H1 (cell line): ENCODE data around the gene VSNL1. TPM values are rescaled to one million over a fixed set of nuclear protein-coding genes. Genes with fewer than 3 reads are reported as not detected.

Source experiments
- CTCF ChIA-PET: fragments of 300-600 bp; sonication (Branson Sonifier 250); formaldehyde crosslinking; loops from one replicate; lab custom pipeline; 2021; ENCODE audit not compliant: partially characterized antibody; lab: Charles Lee
- POLR2A ChIA-PET: fragments of 300-600 bp; sonication (Branson Sonifier 250); formaldehyde crosslinking; loops from one replicate; lab custom pipeline; 2021; ENCODE audit warnings: inconsistent platforms; ENCODE audit not compliant: partially characterized antibody; lab: Charles Lee
- DNase-seq, 2 experiments: peaks; one replicate each; pipeline versions ENCODE4 v3.0.0 to v3.0.0-alpha.2; 2010 to 2022; ENCODE audit warnings: low spot score in 2 of 2, low read depth in 1 of 2, mixed read lengths in 1 of 2
- FAIRE-seq: peaks from 2 replicates; lab custom pipeline; 2011; peaks lifted over from hg19 to GRCh38; lab: Jason Lieb, UNC
- H2AFZ ChIP-seq: 2 replicates; pipeline ENCODE4 v1.8.1; 2012; ENCODE audit warnings: low read length, inconsistent platforms
- H2AK5ac ChIP-seq: 2 replicates; pipeline ENCODE4 v1.6.1; 2013; ENCODE audit warnings: low read depth, low read length
- H2BK120ac ChIP-seq: replicated peaks from 2 replicates; pipeline ENCODE3; 2013; ENCODE audit warnings: low read depth, low read length, inconsistent platforms
- H2BK12ac ChIP-seq: 2 replicates; pipeline ENCODE4 v1.6.1; 2013; ENCODE audit warnings: low read depth, low read length
- H2BK15ac ChIP-seq: 2 replicates; pipeline ENCODE4 v1.6.1; 2013; ENCODE audit warnings: low read length
- H2BK20ac ChIP-seq: 2 replicates; pipeline ENCODE4 v1.6.1; 2013; ENCODE audit warnings: low read length
- H2BK5ac ChIP-seq: 2 replicates; pipeline ENCODE4 v1.6.1; 2013; ENCODE audit warnings: low read depth, low read length
- H3K14ac ChIP-seq: 2 replicates; pipeline ENCODE4 v1.6.1; 2013; ENCODE audit warnings: inconsistent platforms; ENCODE audit not compliant: insufficient read length
- H3K18ac ChIP-seq: 2 replicates; pipeline ENCODE4 v1.6.1; 2013; ENCODE audit warnings: low read length; ENCODE audit errors: extremely low read depth
- H3K23ac ChIP-seq: 2 replicates; pipeline ENCODE4 v1.6.1; 2013; ENCODE audit warnings: inconsistent platforms; ENCODE audit not compliant: insufficient read length
- H3K23me2 ChIP-seq: 2 replicates; pipeline ENCODE4 v1.6.1; 2013; ENCODE audit warnings: low read depth, low read length
- H3K27ac ChIP-seq: 2 replicates; pipeline ENCODE4 v1.6.1; 2011; ENCODE audit warnings: low read depth, low read length, inconsistent platforms
- H3K27me3 ChIP-seq, 4 experiments: replicated peaks in 1 of 4; 1 replicate in 1 of 4; 2 replicates in 3 of 4; pipeline versions ENCODE4 v1.6.1 to v1.8.1; 2011 to 2013; ENCODE audit warnings: low read length in 3 of 4, mild to moderate bottlenecking in 3 of 4, inconsistent platforms in 2 of 4, mixed read lengths in 2 of 4, moderate library complexity in 1 of 4; ENCODE audit not compliant: control insufficient read depth in 3 of 4, insufficient read depth in 3 of 4; ENCODE audit errors: extremely low read depth in 1 of 4
- H3K36me3 ChIP-seq, 4 experiments: 2 replicates each; pipeline versions ENCODE4 v1.6.1 to v1.8.1; 2011 to 2013; ENCODE audit warnings: mild to moderate bottlenecking in 4 of 4, low read length in 3 of 4, moderate library complexity in 2 of 4, control low read depth in 1 of 4, inconsistent platforms in 1 of 4; ENCODE audit not compliant: insufficient read depth in 4 of 4, control insufficient read depth in 2 of 4
- H3K4ac ChIP-seq: replicated peaks from 2 replicates; pipeline ENCODE3; 2013; ENCODE audit warnings: low read length, low read depth, mixed read lengths, inconsistent platforms; ENCODE audit not compliant: insufficient read length
- H3K4me1 ChIP-seq, 4 experiments: replicated peaks in 1 of 4; 1 replicate in 1 of 4; 2 replicates in 3 of 4; pipeline versions ENCODE4 v1.6.1 to v1.8.1; 2011 to 2013; ENCODE audit warnings: low read length in 3 of 4, inconsistent platforms in 2 of 4, mixed read lengths in 1 of 4; ENCODE audit not compliant: insufficient read depth in 4 of 4, control insufficient read depth in 3 of 4
- H3K4me2 ChIP-seq, 2 experiments: 2 replicates each; pipeline versions ENCODE4 v1.6.1 to v1.8.1; 2011 to 2013; ENCODE audit warnings: low read depth in 2 of 2, low read length in 2 of 2, control low read depth in 1 of 2, inconsistent platforms in 1 of 2, mild to moderate bottlenecking in 1 of 2; ENCODE audit not compliant: insufficient read depth in 1 of 2
- H3K4me3 ChIP-seq, 4 experiments: fragments of 200-600, 300-600 bp in 1 of 4; sonication (generic), shearing (Covaris generic), sonication (Bioruptor Twin) in 1 of 4; 2 replicates each; pipeline versions ENCODE4 v1.5.1 to v1.8.1; 2011 to 2016; ENCODE audit warnings: low read length in 4 of 4, low read depth in 3 of 4, control low read depth in 2 of 4, inconsistent platforms in 2 of 4, mild to moderate bottlenecking in 2 of 4, mixed read lengths in 1 of 4, moderate library complexity in 1 of 4; ENCODE audit not compliant: insufficient read depth in 2 of 4; ENCODE audit errors: extremely low read depth in 1 of 4
- H3K56ac ChIP-seq: replicated peaks from 2 replicates; pipeline ENCODE3; 2013; ENCODE audit warnings: low read depth, mild to moderate bottlenecking, mixed read lengths, low read length, inconsistent platforms; ENCODE audit not compliant: insufficient read length
- H3K79me1 ChIP-seq: 2 replicates; pipeline ENCODE4 v1.6.1; 2013; ENCODE audit warnings: low read depth, low read length, control low read depth
- H3K79me2 ChIP-seq, 2 experiments: 2 replicates each; pipeline versions ENCODE4 v1.6.1 to v1.8.1; 2012 to 2013; ENCODE audit warnings: low read length in 2 of 2, mild to moderate bottlenecking in 2 of 2, inconsistent platforms in 1 of 2; ENCODE audit not compliant: insufficient read depth in 2 of 2, control insufficient read depth in 1 of 2
- H3K9ac ChIP-seq, 4 experiments: replicated peaks in 1 of 4; 1 replicate in 1 of 4; 2 replicates in 3 of 4; pipeline versions ENCODE4 v1.6.1 to v1.8.1; 2011 to 2013; ENCODE audit warnings: low read depth in 3 of 4, low read length in 3 of 4, control low read depth in 2 of 4, mild to moderate bottlenecking in 2 of 4, moderate library complexity in 2 of 4, inconsistent platforms in 1 of 4; ENCODE audit errors: extremely low read depth in 1 of 4
- H3K9me3 ChIP-seq, 2 experiments: 2 replicates each; pipeline versions ENCODE4 v1.6.1 to v1.8.1; 2012 to 2013; ENCODE audit warnings: mild to moderate bottlenecking in 2 of 2, moderate library complexity in 2 of 2, control low read depth in 1 of 2, inconsistent platforms in 1 of 2, low read depth in 1 of 2, low read length in 1 of 2, mixed read lengths in 1 of 2; ENCODE audit not compliant: insufficient read depth in 2 of 2
- H4K20me1 ChIP-seq, 2 experiments: replicated peaks in 1 of 2; 2 replicates each; pipeline versions ENCODE3 to v1.8.1; 2011 to 2013; ENCODE audit warnings: inconsistent platforms in 2 of 2, low read length in 2 of 2, mild to moderate bottlenecking in 1 of 2; ENCODE audit not compliant: insufficient read depth in 2 of 2, control insufficient read depth in 1 of 2
- H4K5ac ChIP-seq: 2 replicates; pipeline ENCODE4 v1.6.1; 2013; ENCODE audit warnings: low read length, low read depth, mixed read lengths, inconsistent platforms; ENCODE audit not compliant: insufficient read length
- H4K8ac ChIP-seq: 2 replicates; pipeline ENCODE4 v1.8.0; 2013; ENCODE audit warnings: mild to moderate bottlenecking, moderate library complexity, low read length, inconsistent platforms; ENCODE audit not compliant: insufficient read depth; ENCODE audit errors: extremely low read depth
- H4K91ac ChIP-seq: replicated peaks from 2 replicates; pipeline ENCODE3; 2013; ENCODE audit warnings: low read length, mixed read lengths, inconsistent platforms; ENCODE audit not compliant: insufficient read length
- BACH1 ChIP-seq: IDR thresholded peaks from 2 replicates; pipeline ENCODE4 v1.6.1; 2012; ENCODE audit warnings: low read length, improper control_type of control experiment
- CHD1 ChIP-seq: IDR thresholded peaks from 2 replicates; pipeline ENCODE4 v1.6.1; 2012; ENCODE audit warnings: low read depth, low read length, improper control_type of control experiment
- CREB1 ChIP-seq: IDR thresholded peaks from 2 replicates; pipeline ENCODE4 v1.6.1; 2012; ENCODE audit warnings: inconsistent platforms
- E2F6 ChIP-seq: IDR thresholded peaks from 2 replicates; pipeline ENCODE4 v1.6.1; 2012; ENCODE audit warnings: inconsistent platforms
- EGR1 ChIP-seq: IDR thresholded peaks from 2 replicates; pipeline ENCODE4 v1.6.1; 2011; ENCODE audit warnings: low read depth, low read length, borderline replicate concordance
- EP300 ChIP-seq, 2 experiments: IDR thresholded peaks; 1 replicate in 1 of 2; 2 replicates in 1 of 2; pipeline ENCODE4 v1.6.1; 2011 to 2012; ENCODE audit warnings: low read depth in 2 of 2, low read length in 2 of 2, mild to moderate bottlenecking in 2 of 2, borderline replicate concordance in 1 of 2, inconsistent platforms in 1 of 2, moderate library complexity in 1 of 2
- KDM1A ChIP-seq: fragments of 200-600, 300-600 bp; sonication (generic); IDR thresholded peaks from 2 replicates; pipeline ENCODE4 v1.7.1; 2016; ENCODE audit warnings: mild to moderate bottlenecking, low read length, borderline replicate concordance
- KDM5A ChIP-seq: fragments of 200-600 bp; IDR thresholded peaks from 2 replicates; pipeline ENCODE4 v1.7.1; 2012; ENCODE audit warnings: mild to moderate bottlenecking, low read length, inconsistent platforms, mixed read lengths
- MAFK ChIP-seq: IDR thresholded peaks from 2 replicates; pipeline ENCODE4 v1.6.1; 2012; ENCODE audit warnings: low read depth, mild to moderate bottlenecking, improper control_type of control experiment, low read length
- POLR2A ChIP-seq, 2 experiments: IDR thresholded peaks; 1 replicate in 1 of 2; 2 replicates in 1 of 2; pipeline ENCODE4 v1.6.1; 2011; ENCODE audit warnings: low read depth in 2 of 2, low read length in 2 of 2, mild to moderate bottlenecking in 2 of 2; ENCODE audit errors: control extremely low read depth in 1 of 2
- RBBP5 ChIP-seq: IDR thresholded peaks from 2 replicates; pipeline ENCODE4 v1.7.1; 2012; ENCODE audit warnings: low read depth, mild to moderate bottlenecking, inconsistent platforms, low read length, moderate library complexity, borderline replicate concordance
- RFX5 ChIP-seq: IDR thresholded peaks from 2 replicates; pipeline ENCODE4 v1.6.1; 2011; ENCODE audit warnings: low read depth, low read length, improper control_type of control experiment, borderline replicate concordance
- TCF12 ChIP-seq: IDR thresholded peaks from 2 replicates; pipeline ENCODE4 v1.6.1; 2011; ENCODE audit warnings: low read depth, mild to moderate bottlenecking, low read length
- WGBS, 2 experiments: shearing (Covaris generic) in 1 of 2; methylation state at CpG; one replicate each; pipeline versions ENCODE4 v1.1.6 to v1.1.7; 2013 to 2015; ENCODE audit warnings: low lambda C conversion rate in 2 of 2, mixed read lengths in 2 of 2, inconsistent platforms in 1 of 2, low coverage in 1 of 2, missing lambda C conversion rate in 1 of 2; ENCODE audit not compliant: insufficient replicate concordance in 2 of 2, insufficient coverage in 1 of 2, insufficient read length in 1 of 2; ENCODE audit errors: extremely low coverage in 1 of 2, missing lambda C conversion rate in 1 of 2; 5-methylcytosine and 5-hydroxymethylcytosine counted together
- polyA plus RNA-seq, 7 experiments: library from polyadenylated mRNA; depleted of rRNA in 3 of 7; stranded (reverse) in 5 of 7; unstranded in 2 of 7; fragments of >200 nt in 5 of 7; fragments of 200-250 nt in 2 of 7; gene quantifications; 1 replicate in 5 of 7; 2 replicates in 1 of 7; 4 replicates in 1 of 7; pipeline versions ENCODE4 v1.2.1 to v1.2.3, GENCODE V29; 2011 to 2013; ENCODE audit warnings: missing spikeins in 2 of 7, mixed read lengths in 2 of 7
- total RNA-seq: library from RNA; stranded (reverse); fragmentation: NEBNext Ultra II Directional; extraction: Animal tissue kit (Norgen Biotek cat#: 25700); gene quantifications from 2 replicates; pipeline ENCODE4 v1.2.1, GENCODE V29; 2021
- TF ChIP-seq, protein P1 (sequence below): IDR thresholded peaks from 2 replicates; pipeline ENCODE4 v1.6.1; 2012; ENCODE audit warnings: inconsistent platforms

The VSNL1 gene
- total and polyA plus RNA-seq, 2 of the 8 experiments (the other 6 are each of a cell fraction or from before 2014, with no cell fraction given), result 49.4 to 108 TPM

- no peak for FAIRE-seq
- ChIA-PET POLR2A (interaction anchor here (1.0 to 2.2 kb wide), 2 partner anchors 8 to 124 kb away, joined by 3 to 12 read pairs; partner anchors contain the start of gene VSNL1), CTCF (interaction anchor here (0.8 to 1.5 kb wide), 2 partner anchors 13 to 15 kb away, joined by 3 read pairs; no protein-coding TSS in a partner anchor)
- Histone ChIP-seq H4K20me1 (no peaks in the 10 kb centered on the region), H2BK20ac (no peak overlapping the region), H3K23ac (no peak overlapping the region), H3K4ac (no peak overlapping the region), H2BK12ac (no peak overlapping the region), H4K91ac (no peak overlapping the region), H3K4me3 (peak overlapping the region in 1 of 4 experiments; percentile 48; a peak in 1 of 8 replicates), H3K14ac (no peak overlapping the region), H3K79me1 (peaks cover 2% of the 10 kb centered on the region; the same call in 1 of the 2 replicates), H2BK15ac (no peak overlapping the region), H3K9me3 (no peaks in the 10 kb centered on the region), H4K5ac (peak overlapping the region; percentile 38), H2BK120ac (no peak overlapping the region), H3K18ac (no peak overlapping the region), H4K8ac (no peak overlapping the region), H2BK5ac (no peak overlapping the region), H3K36me3 (peaks cover 0 to 6% (median 2%) of the 10 kb centered on the region in 4 experiments; a peak in 2 of 8 replicates), H3K4me1 (peaks cover 4 to 25% (median 18%) of the 10 kb centered on the region in 4 experiments; a peak in 6 of 7 replicates), H3K27me3 (no peaks in the 10 kb centered on the region), H3K79me2 (peaks cover 27 to 77% of the 10 kb centered on the region in 2 experiments), H3K23me2 (peaks cover 7% of the 10 kb centered on the region), H3K27ac (no peak overlapping the region), H3K4me2 (0 out of 4 replicates have a peak overlapping the region, but pooled peaks of 1 of the 2 experiments have one; percentile 6), H3K9ac (no peak overlapping the region), H3K56ac (peak overlapping the region; percentile 23), H2AK5ac (no peak overlapping the region), H2AFZ (no peak overlapping the region)
- DNase-seq, result no peak
- WGBS, 2 experiments, result 86% methylated on average over 2 of the region's 2 CpGs; no CpG with 5 or more reads in 1 of the 2 experiments
- TF ChIP-seq TCF12 (no peak), POLR2A (IDR thresholded peaks at IDR 0.05; ENCODE audit: control extremely low read depth in 1 of 2, low read depth in 2 of 2, low read length in 2 of 2) (no peak), RFX5 (no peak), EP300 (IDR thresholded peaks at IDR 0.05; ENCODE audit: borderline replicate concordance in 1 of 2, low read depth in 2 of 2, low read length in 2 of 2) (no peak), CHD1 (no peak), RBBP5 (no peak), BACH1 (no peak), E2F6 (no peak), EGR1 (no peak), KDM5A (no peak), KDM1A (no peak), MAFK (no peak), CREB1 (no peak)
- TF ChIP-seq, protein P1, sequence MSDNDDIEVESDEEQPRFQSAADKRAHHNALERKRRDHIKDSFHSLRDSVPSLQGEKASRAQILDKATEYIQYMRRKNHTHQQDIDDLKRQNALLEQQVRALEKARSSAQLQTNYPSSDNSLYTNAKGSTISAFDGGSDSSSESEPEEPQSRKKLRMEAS, result no peak
Measured at GRCh38 chr2:17547237-17547636, 6.7 kb downstream of the VSNL1 start.
